Natural killer cell (primary cell): ENCODE results near the gene SMARCD1. TPM values are rescaled to one million over a fixed set of nuclear protein-coding genes. Genes with fewer than 3 reads are reported as not detected.

Experiments
- ATAC-seq, 3 donors: fragments of 150-1000 bp in 2 of 3; fragments of 200-7000 bp in 1 of 3; cut with Tn5 transposase; 1 replicate in 1 of 3; 2 replicates in 2 of 3; pipeline ENCODE4 v1.10.0; 2021; ENCODE audit warnings: mild to moderate bottlenecking in 2 of 3, moderate library complexity in 2 of 3
- DNase-seq, 2 donors: peaks; one replicate each; pipeline versions ENCODE4 v3.0.0 to v3.0.0-alpha.2; 2013 to 2021; ENCODE audit warnings: mixed read lengths in 1 of 2
- H3K27ac ChIP-seq: one replicate; pipeline ENCODE4 v1.5.1; 2013; ENCODE audit warnings: mild to moderate bottlenecking, low read length
- H3K27me3 ChIP-seq: one replicate; pipeline ENCODE4 v1.6.1; 2013; ENCODE audit warnings: low read length; ENCODE audit not compliant: control insufficient read depth, insufficient read depth
- H3K36me3 ChIP-seq: one replicate; pipeline ENCODE4 v1.6.1; 2013; ENCODE audit warnings: low read length; ENCODE audit not compliant: control insufficient read depth, insufficient read depth
- H3K4me1 ChIP-seq: one replicate; pipeline ENCODE4 v1.6.1; 2013; ENCODE audit warnings: low read length; ENCODE audit not compliant: control insufficient read depth, insufficient read depth
- H3K4me3 ChIP-seq: one replicate; pipeline ENCODE4 v1.5.1; 2013; ENCODE audit warnings: low read length
- H3K9me3 ChIP-seq: one replicate; pipeline ENCODE4 v1.6.1; 2013; ENCODE audit warnings: low read length; ENCODE audit not compliant: control insufficient read depth, insufficient read depth
- H3K27ac Mint-ChIP-seq, 2 donors: one replicate each; pipeline ENCODE4 v1.8.0; 2022; ENCODE audit warnings: mild to moderate bottlenecking in 2 of 2, mixed read lengths in 2 of 2, moderate library complexity in 1 of 2
- H3K27me3 Mint-ChIP-seq, 2 donors: one replicate each; pipeline ENCODE4 v1.8.0; 2022; ENCODE audit warnings: low read depth in 2 of 2, mixed read lengths in 2 of 2
- H3K36me3 Mint-ChIP-seq: one replicate; pipeline ENCODE4 v1.8.0; 2022; ENCODE audit warnings: mixed read lengths
- H3K4me1 Mint-ChIP-seq, 2 donors: one replicate each; pipeline ENCODE4 v1.8.0; 2022; ENCODE audit warnings: mixed read lengths in 2 of 2
- H3K4me3 Mint-ChIP-seq: one replicate; pipeline ENCODE4 v1.8.0; 2022; ENCODE audit warnings: mild to moderate bottlenecking, moderate library complexity, mixed read lengths
- H3K9me3 Mint-ChIP-seq, 2 donors: one replicate each; pipeline ENCODE4 v1.8.0; 2022; ENCODE audit warnings: mixed read lengths in 2 of 2
- CTCF ChIP-seq: fragments of 200-600 bp; IDR thresholded peaks from one replicate; pipeline ENCODE4 v1.8.0; 2022; ENCODE audit warnings: antibody characterized with exemption
- WGBS: methylation state at CpG from one replicate; pipeline ENCODE4 v1.1.7; 2013; ENCODE audit warnings: missing lambda C conversion rate; ENCODE audit not compliant: insufficient coverage; 5-methylcytosine and 5-hydroxymethylcytosine counted together
- intact Hi-C: fragments of 100-400 bp; cut with micrococcal nuclease; formaldehyde crosslinking; loops from one replicate; pipeline ENCODE4 v1.14.2; 2022
- total RNA-seq, 4 donors: library from RNA; stranded (reverse); fragments of 120-200 nt in 1 of 4; gene quantifications; one replicate each; pipeline versions ENCODE4 v1.2.3 to v1.2.4, GENCODE V29; 2013 to 2022

The SMARCD1 gene
- 10 to 100 TPM; 81.3 to 97.0 (median 88.6) TPM for total RNA-seq
- 49.7 TPM for total RNA-seq (2013)

- peak within 1 kb of the TSS; percentile 94 for H3K4me3 Mint-ChIP-seq
- peaks cover 13% of the 10 kb centered on the region for H3K4me1 ChIP-seq
- intact Hi-C loops, result loop anchor here (1.0 to 10.0 kb wide), 2 partner anchors 26 to 230 kb away; no protein-coding TSS in a partner anchor
- H3K4me1 Mint-ChIP-seq, result peaks cover 33 to 38% of the 10 kb centered on the region in 2 donors
- H3K27ac ChIP-seq, result peak within 1 kb of the TSS; percentile 86
- under 1% methylated on average over 69 of the region's 69 CpGs for WGBS
- no peaks in the 10 kb centered on the region for H3K27me3 ChIP-seq
- no peaks in the 10 kb centered on the region for H3K9me3 Mint-ChIP-seq
- peak within 1 kb of the TSS; percentile 89 to 94 for H3K27ac Mint-ChIP-seq
- H3K27me3 Mint-ChIP-seq, result no peaks in the 10 kb centered on the region
- DNase-seq (peak; percentile 72 to 91), ATAC-seq (peak; percentile 78 to 93 (median 87))
- no peak for TF ChIP-seq CTCF
- H3K36me3 Mint-ChIP-seq, result peaks cover 6% of the 10 kb centered on the region
- peaks cover 17% of the 10 kb centered on the region for H3K36me3 ChIP-seq
- peak within 1 kb of the TSS; percentile 61 for H3K4me3 ChIP-seq
- no peaks in the 10 kb centered on the region for H3K9me3 ChIP-seq
Observed at GRCh38 chr12:50084775-50085614, at the start of gene SMARCD1. SMARCD1 (plus strand) TSS chr12:50085342; CDS start chr12:50085370, 28 bp downstream.

GRCh38 chr12:50038336-50038735, 46.8 kb upstream of the SMARCD1 start:
- H3K36me3 Mint-ChIP-seq, result no peaks in the 10 kb centered on the region
- no peak overlapping the region for H3K4me3 Mint-ChIP-seq
- H3K27ac ChIP-seq, result no peak overlapping the region
- ATAC-seq (no peak), DNase-seq (no peak)
- H3K27me3 Mint-ChIP-seq, result peaks cover 4 to 17% of the 10 kb centered on the region in 2 donors
- WGBS, result 80% methylated on average over 4 of the region's 4 CpGs
- no peaks in the 10 kb centered on the region for H3K9me3 Mint-ChIP-seq
- H3K4me1 Mint-ChIP-seq, result no peaks in the 10 kb centered on the region
- no peaks in the 10 kb centered on the region for H3K9me3 ChIP-seq
- TF ChIP-seq CTCF, result no peak
- no peak overlapping the region for H3K27ac Mint-ChIP-seq
- no peaks in the 10 kb centered on the region for H3K27me3 ChIP-seq
- H3K36me3 ChIP-seq, result no peaks in the 10 kb centered on the region
- intact Hi-C loops, result no loop called here
- peaks cover 4% of the 10 kb centered on the region for H3K4me1 ChIP-seq
- no peak overlapping the region for H3K4me3 ChIP-seq

- Mint-ChIP-seq H3K9me3 (no peaks in the 10 kb centered on the region), H3K27ac (no peak overlapping the region), H3K4me3 (no peak overlapping the region), H3K27me3 (peaks cover 3 to 16% of the 10 kb centered on the region in 2 donors), H3K36me3 (no peaks in the 10 kb centered on the region), H3K4me1 (no peaks in the 10 kb centered on the region)
- no peak overlapping the region for H3K4me3 ChIP-seq
- H3K27ac ChIP-seq, result no peak overlapping the region
- H3K9me3 ChIP-seq, result no peaks in the 10 kb centered on the region
- no peaks in the 10 kb centered on the region for H3K36me3 ChIP-seq
- no peaks in the 10 kb centered on the region for H3K27me3 ChIP-seq
- ATAC-seq, result peak; percentile 72 to 84 (median 81)
- peak; percentile 76 to 86 for DNase-seq
- intact Hi-C loops, result no loop called here
- WGBS, result 56% methylated on average over 8 of the region's 9 CpGs
- no peaks in the 10 kb centered on the region for H3K4me1 ChIP-seq
- peak; percentile 80 for TF ChIP-seq CTCF
Observed at GRCh38 chr12:50039151-50039835, 45.8 kb upstream of the SMARCD1 start.
